ENCODE measurements around the gene TTLL1.
"Not testable (repeated sequence)": the region's sequence is repeated elsewhere in the genome, so short reads cannot be mapped to it uniquely, and the experiment has no call there.

The TTLL1 gene

GRCh38 chr22:43011079-43011478, 78.1 kb downstream of the TTLL1 start:
- no peak for FAIRE-seq

- FAIRE-seq = no peak
Observed at GRCh38 chr22:43009444-43009843, 79.7 kb downstream of the TTLL1 start.

GRCh38 chr22:43008921-43009320, 80.3 kb downstream of the TTLL1 start:
- FAIRE-seq = no peak

GRCh38 chr22:43008509-43008908, 80.7 kb downstream of the TTLL1 start:
- FAIRE-seq = no peak

- no peak for FAIRE-seq
Observed at GRCh38 chr22:43007519-43008102, 81.6 kb downstream of the TTLL1 start.

GRCh38 chr22:43006753-43007152, 82.4 kb downstream of the TTLL1 start:
- no peak for FAIRE-seq

- FAIRE-seq = no peak
Observed at GRCh38 chr22:43006016-43006505, 83.1 kb downstream of the TTLL1 start.

- no peak for FAIRE-seq
Observed at GRCh38 chr22:43005106-43005505, 84.1 kb downstream of the TTLL1 start.

- no peak for FAIRE-seq
Observed at GRCh38 chr22:43004362-43005035, 84.7 kb downstream of the TTLL1 start.

GRCh38 chr22:43002202-43002586, 87.0 kb downstream of the TTLL1 start:
- FAIRE-seq = no peak

GRCh38 chr22:43001271-43002201, 87.7 kb downstream of the TTLL1 start:
- no peak for FAIRE-seq

- FAIRE-seq = no peak
Observed at GRCh38 chr22:43000441-43001175, 88.6 kb downstream of the TTLL1 start.

GRCh38 chr22:42997582-42998090, 91.6 kb downstream of the TTLL1 start:
- FAIRE-seq = no peak

GRCh38 chr22:42996646-42997365, 92.4 kb downstream of the TTLL1 start:
- FAIRE-seq = no peak

GRCh38 chr22:42995654-42996053, 93.5 kb downstream of the TTLL1 start:
- FAIRE-seq = not testable (repeated sequence)

- peak; percentile 33 for FAIRE-seq
Observed at GRCh38 chr22:42994917-42995562, 94.2 kb downstream of the TTLL1 start.

GRCh38 chr22:42994276-42994916, 94.8 kb downstream of the TTLL1 start:
- FAIRE-seq = no peak

GRCh38 chr22:42993651-42994275, 95.4 kb downstream of the TTLL1 start:
- no peak for FAIRE-seq

- no peak for FAIRE-seq
Observed at GRCh38 chr22:42992886-42993479, 96.2 kb downstream of the TTLL1 start.

- FAIRE-seq = no peak
Observed at GRCh38 chr22:42992092-42992491, 97.1 kb downstream of the TTLL1 start.
